HG03095 (cell line): ENCODE measurements around the gene SERPINA6.
"Not testable (repeated sequence)": the region's sequence is repeated elsewhere in the genome, so short reads cannot be mapped to it uniquely, and the experiment has no call there.

Experiments used
- ATAC-seq: cut with Tn5 transposase; IDR thresholded peaks from one replicate; pipeline ENCODE4 v1.9.1; 2021; ENCODE audit warnings: moderate library complexity; ENCODE audit not compliant: unreplicated experiment

The SERPINA6 gene

GRCh38 chr14:94354638-94355185 is 31.6 kb upstream of the SERPINA6 start:
- ATAC-seq = no peak

- not testable (repeated sequence) for ATAC-seq
Observed at GRCh38 chr14:94354190-94354589, 31.1 kb upstream of the SERPINA6 start.

- ATAC-seq = no peak
Observed at GRCh38 chr14:94349276-94349675, 26.1 kb upstream of the SERPINA6 start.

GRCh38 chr14:94348836-94349235 is 25.7 kb upstream of the SERPINA6 start:
- ATAC-seq = no peak

- peak; percentile 3 for ATAC-seq
Observed at GRCh38 chr14:94346841-94347240, 23.7 kb upstream of the SERPINA6 start.

- peak; percentile 54 for ATAC-seq
Observed at GRCh38 chr14:94346065-94346786, 23.1 kb upstream of the SERPINA6 start.

- ATAC-seq = no peak
Observed at GRCh38 chr14:94345344-94346064, 22.4 kb upstream of the SERPINA6 start.

- no peak for ATAC-seq
Observed at GRCh38 chr14:94344389-94344788, 21.3 kb upstream of the SERPINA6 start.

- no peak for ATAC-seq
Observed at GRCh38 chr14:94343238-94344005, 20.3 kb upstream of the SERPINA6 start.

GRCh38 chr14:94342334-94342934 is 19.3 kb upstream of the SERPINA6 start:
- no peak for ATAC-seq

- ATAC-seq = no peak
Observed at GRCh38 chr14:94341656-94342333, 18.7 kb upstream of the SERPINA6 start.

GRCh38 chr14:94340533-94340932 is 17.4 kb upstream of the SERPINA6 start:
- no peak for ATAC-seq

- no peak for ATAC-seq
Observed at GRCh38 chr14:94338023-94338422, 14.9 kb upstream of the SERPINA6 start.

- ATAC-seq = no peak
Observed at GRCh38 chr14:94337274-94337673, 14.1 kb upstream of the SERPINA6 start.

GRCh38 chr14:94334872-94335271 is 11.7 kb upstream of the SERPINA6 start:
- ATAC-seq = no peak

GRCh38 chr14:94332587-94332986 is 9.5 kb upstream of the SERPINA6 start:
- no peak for ATAC-seq

GRCh38 chr14:94332063-94332583 is 9.0 kb upstream of the SERPINA6 start:
- ATAC-seq = no peak

GRCh38 chr14:94331462-94331861 is 8.3 kb upstream of the SERPINA6 start:
- no peak for ATAC-seq

- ATAC-seq = no peak
Observed at GRCh38 chr14:94330857-94331256, 7.7 kb upstream of the SERPINA6 start.

GRCh38 chr14:94330432-94330831 is 7.3 kb upstream of the SERPINA6 start:
- no peak for ATAC-seq
